ENCODE results near the gene RYK. TPM values are rescaled to one million over a fixed set of nuclear protein-coding genes. Genes with fewer than 3 reads are reported as not detected.

The RYK gene
- total RNA-seq, 1 experiment from 2014 or later: 55.2 TPM

DNA sequence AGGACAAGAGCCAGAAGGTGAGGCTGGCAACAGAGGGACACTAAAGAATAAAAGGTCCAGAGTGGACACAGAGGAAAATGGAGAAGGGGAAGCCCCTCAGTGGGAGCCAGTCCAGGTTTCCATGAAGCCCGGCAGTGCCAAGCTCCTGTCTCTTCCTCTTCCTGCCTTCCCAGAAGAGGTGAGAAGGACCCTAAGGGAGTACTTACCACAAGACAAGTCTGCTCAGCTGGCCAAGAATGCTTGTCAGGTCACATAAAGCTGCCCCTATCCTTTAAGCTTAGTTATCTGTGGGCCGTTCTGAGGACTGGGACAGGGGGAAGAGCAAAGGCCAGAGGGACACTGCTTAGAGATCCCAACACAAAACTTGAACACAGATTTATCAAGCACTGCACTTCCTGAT lies 100.2 kb downstream of the RYK start:
- Histone ChIP-seq H3K9me2 (ENCODE audit: insufficient read depth) (no peaks in the 10 kb centered on the region), H3K4me2 (ENCODE audit: low read length) (no peak overlapping the region), H3K4me1 (ENCODE audit: control insufficient read depth in 1 of 2, insufficient read depth in 2 of 2, low read length in 2 of 2) (peaks cover 0 to 10% of the 10 kb centered on the region in 2 experiments; a peak in 1 of 4 replicates), H3K9ac (ENCODE audit: low read length) (no peak overlapping the region), H3K4me3 (replicated peaks in 1 of 2; ENCODE audit: low read depth in 1 of 2, low read length in 2 of 2) (no peak overlapping the region), H3K27me3 (ENCODE audit: insufficient read depth, low read length) (no peaks in the 10 kb centered on the region), H3K27ac (ENCODE audit: low read depth, low read length) (no peak overlapping the region), H3K79me2 (ENCODE audit: insufficient read depth, low read length) (no peaks in the 10 kb centered on the region), H4K20me1 (ENCODE audit: insufficient read depth) (no peaks in the 10 kb centered on the region; the same call in 1 of the 2 replicates), H2AFZ (ENCODE audit: low read depth, low read length, poor library complexity, severe bottlenecking) (no peak overlapping the region), H3K9me3 (ENCODE audit: control insufficient read depth in 1 of 2, insufficient read depth in 1 of 2, low read depth in 1 of 2, low read length in 2 of 2) (no peaks in the 10 kb centered on the region), H3K36me3 (ENCODE audit: control insufficient read depth in 1 of 2, insufficient read depth in 2 of 2, low read length in 2 of 2) (no peaks in the 10 kb centered on the region)
- intact Hi-C loops (cut with micrococcal nuclease): no loop called here
- ChIA-PET RAD21 (ENCODE audit: low non-redundant PET in 1 of 2, low total read pairs in 2 of 2, uncharacterized antibody in 2 of 2, unreplicated experiment in 2 of 2) (no interaction called here), CTCF (no interaction called here), POLR2A (no interaction called here)
- DNase-seq (ENCODE audit: low read depth, low spot score) (no peak), ATAC-seq (no peak)
- BruUV-seq (replicated peaks): no TSS peak
- no peak for TF ChIP-seq POLR2A (IDR thresholded peaks at IDR 0.05; ENCODE audit: borderline replicate concordance, extremely low read depth, insufficient read depth, insufficient read length)
- no peak for TF ChIP-seq POLR2AphosphoS5 (IDR thresholded peaks at IDR 0.05; ENCODE audit: low read depth, low read length)
- TF ChIP-seq SIN3A (IDR thresholded peaks at IDR 0.05; ENCODE audit: low read depth): no peak
- TF ChIP-seq EZH2phosphoT487 (IDR thresholded peaks at IDR 0.05; ENCODE audit: borderline replicate concordance): no peak
- no peak for TF ChIP-seq FOSL1 (IDR thresholded peaks at IDR 0.05; ENCODE audit: low read depth)
- no peak for TF ChIP-seq ZNF274 (IDR thresholded peaks at IDR 0.05; ENCODE audit: low read depth, low read length)
- TF ChIP-seq EGR1 (IDR thresholded peaks at IDR 0.05; ENCODE audit: low read depth): no peak
- no peak for TF ChIP-seq ATF3 (IDR thresholded peaks at IDR 0.05)
- TF ChIP-seq REST (IDR thresholded peaks at IDR 0.05; ENCODE audit: low read depth): no peak
- no peak for TF ChIP-seq ELF1 (IDR thresholded peaks at IDR 0.05; ENCODE audit: borderline replicate concordance, low read depth)

All from HCT116 (cell line).